ENCODE results near the gene TGFBR1.

Gene TGFBR1

GRCh38 chr9:99138424-99139284 is 33.7 kb downstream of the TGFBR1 start:
- DNase-seq = no peak

DNA sequence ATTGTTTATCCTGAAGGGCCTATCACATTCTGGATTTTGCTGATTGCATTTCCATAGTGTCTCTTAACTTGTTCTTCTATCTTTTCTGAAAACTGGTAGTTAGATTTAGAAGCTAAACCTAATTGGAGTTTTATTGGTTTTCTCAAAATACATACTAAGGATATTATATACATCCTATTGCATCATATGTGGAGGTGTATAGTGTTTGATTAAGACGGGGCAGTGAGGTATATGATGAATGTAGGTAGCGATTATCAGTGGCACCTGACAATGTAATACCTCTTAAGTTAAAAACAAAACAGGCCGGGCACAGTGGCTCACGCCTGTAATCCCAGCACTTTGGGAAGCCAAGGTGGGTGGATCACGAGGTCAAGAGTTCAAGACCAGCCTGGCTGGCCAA is 35.0 kb downstream of the TGFBR1 start:
- no peak for DNase-seq

DNA sequence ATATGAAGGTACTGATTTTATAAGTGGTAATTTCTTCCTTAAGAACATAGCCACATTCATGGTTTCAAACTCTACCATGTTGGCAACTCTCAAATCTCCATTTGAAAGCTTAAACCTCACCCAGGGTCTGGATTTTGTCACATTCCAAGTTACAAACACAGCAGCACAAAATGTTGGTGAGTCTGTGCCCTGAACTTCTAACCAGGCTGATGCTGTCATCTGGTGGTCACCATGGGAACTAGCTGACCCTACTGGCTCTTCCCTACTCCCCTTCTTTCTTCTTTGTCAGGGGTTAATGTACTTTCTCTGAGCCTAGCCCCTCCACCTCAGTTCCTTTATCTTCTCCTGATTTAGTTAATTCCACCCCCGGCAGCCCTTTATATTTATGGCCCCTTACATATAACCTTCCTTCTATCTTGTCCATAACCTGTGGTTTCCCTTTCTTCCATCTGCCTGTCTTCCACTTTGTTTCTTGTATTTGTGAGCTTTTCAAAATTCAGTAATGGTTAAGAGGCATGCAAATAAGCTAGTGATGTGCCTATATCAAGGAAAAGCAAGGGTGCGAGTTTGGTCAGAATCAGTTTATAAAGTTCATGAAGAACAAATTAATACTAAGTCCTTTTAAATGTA is 35.9 kb downstream of the TGFBR1 start:
- DNase-seq = peak; percentile 36

GRCh38 chr9:99141849-99142248 is 36.9 kb downstream of the TGFBR1 start:
- no peak for DNase-seq

- DNase-seq = no peak
Measured at GRCh38 chr9:99142275-99142674, 37.4 kb downstream of the TGFBR1 start.

DNA sequence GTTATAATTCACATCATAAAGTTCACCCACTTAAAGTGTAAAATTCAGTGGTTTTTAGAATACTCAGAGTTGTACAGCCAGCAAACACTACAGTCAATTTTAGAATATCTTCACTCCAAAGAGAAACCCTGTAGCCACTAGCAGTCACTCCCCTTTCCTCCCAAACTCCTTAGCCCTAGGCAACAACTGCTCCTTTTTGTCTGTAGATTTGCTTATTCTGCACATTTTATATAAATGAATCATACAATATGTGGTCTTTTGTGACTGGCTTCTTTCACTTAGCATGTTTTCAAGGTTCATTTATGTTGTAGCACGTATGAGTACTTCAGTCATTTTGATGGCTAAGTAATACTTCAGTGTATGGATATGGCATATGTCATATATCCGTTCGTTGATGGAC is 38.7 kb downstream of the TGFBR1 start:
- no peak for DNase-seq

- DNase-seq = no peak
Measured at GRCh38 chr9:99144966-99145365, 40.1 kb downstream of the TGFBR1 start.

DNA sequence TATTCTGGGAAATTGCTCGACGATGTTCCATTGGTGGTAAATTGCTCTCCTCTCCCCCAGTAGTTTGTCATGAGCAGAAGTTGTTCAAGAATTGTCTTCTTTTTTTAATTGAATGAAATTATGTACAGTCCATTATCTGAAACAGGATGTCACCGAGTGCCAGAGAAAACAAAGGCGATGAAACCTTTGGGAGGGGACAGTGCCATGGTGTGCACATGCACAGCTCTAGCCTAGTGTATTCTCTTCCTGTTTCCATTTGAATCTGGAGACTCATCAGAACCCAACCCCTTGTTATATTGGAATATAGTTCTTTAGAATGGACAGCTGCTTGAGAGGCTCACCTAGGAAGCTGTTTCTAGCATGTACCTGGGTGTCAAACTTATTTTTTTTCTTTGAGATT is 41.7 kb downstream of the TGFBR1 start:
- DNase-seq = no peak

DNA sequence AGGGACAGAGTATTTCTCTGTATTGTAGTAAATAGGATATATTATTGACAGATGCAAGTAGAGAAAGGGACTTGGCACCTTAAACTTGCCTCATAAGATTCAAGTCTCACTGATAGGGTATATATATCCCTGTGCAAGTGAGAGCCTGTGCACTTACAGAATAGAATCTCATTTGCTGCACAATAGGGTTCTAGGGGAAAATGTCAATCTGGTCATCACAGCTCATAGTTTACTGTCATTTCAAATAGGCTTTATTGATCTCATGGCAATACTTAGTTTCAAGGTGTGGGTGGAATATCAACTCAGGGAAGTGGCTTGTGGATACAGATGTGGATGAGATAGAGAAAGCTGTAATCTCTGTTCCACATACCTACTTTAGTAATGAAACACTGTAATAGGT is 42.3 kb downstream of the TGFBR1 start:
- no peak for DNase-seq

DNA sequence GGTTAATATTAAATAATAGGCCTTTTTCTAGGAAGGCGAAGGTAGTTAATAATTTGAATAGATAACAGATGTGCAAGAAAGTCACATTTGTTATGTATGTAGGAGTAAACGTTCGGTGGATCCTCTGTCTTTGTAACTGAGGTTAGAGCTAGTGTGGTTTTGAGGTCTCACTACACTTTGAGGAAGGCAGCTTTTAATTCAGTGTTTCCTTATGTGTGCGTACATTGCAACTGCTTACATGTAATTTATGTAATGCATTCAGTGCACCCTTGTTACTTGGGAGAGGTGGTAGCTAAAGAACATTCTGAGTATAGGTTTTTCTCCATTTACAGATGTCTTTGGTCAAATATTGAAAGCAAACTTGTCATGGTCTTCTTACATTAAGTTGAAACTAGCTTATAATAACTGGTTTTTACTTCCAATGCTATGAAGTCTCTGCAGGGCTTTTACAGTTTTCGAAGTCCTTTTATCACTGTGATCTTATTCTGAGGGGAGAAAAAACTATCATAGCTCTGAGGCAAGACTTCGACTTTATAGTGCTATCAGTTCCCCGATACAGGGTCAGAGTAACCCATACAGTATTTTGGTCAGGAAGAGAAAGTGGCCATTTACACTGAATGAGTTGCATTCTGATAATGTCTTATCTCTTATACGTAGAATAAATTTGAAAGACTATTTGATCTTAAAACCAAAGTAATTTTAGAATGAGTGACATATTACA is 45.7 kb downstream of the TGFBR1 start:
- DNase-seq = no peak

GRCh38 chr9:99154356-99154755 is 49.4 kb downstream of the TGFBR1 start:
- no peak for DNase-seq

DNA sequence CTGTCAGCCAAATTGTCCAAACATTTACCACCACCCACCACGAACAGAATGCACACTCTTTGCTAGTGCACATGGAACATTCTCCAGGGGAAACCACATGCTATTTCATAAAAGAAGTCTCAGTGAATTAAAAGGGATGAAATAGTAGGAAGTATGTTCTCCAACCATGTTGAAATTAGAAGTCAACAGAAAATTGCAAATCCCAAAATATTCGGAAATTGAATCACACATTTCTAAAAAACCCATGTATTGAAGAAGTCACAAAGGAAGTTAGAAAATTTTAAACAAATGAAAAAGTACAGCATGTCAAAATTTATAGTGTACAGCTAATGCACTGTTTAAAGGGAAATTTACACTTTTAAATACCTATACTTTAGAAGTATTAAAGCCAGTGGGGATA is 50.8 kb downstream of the TGFBR1 start:
- DNase-seq = no peak

DNA sequence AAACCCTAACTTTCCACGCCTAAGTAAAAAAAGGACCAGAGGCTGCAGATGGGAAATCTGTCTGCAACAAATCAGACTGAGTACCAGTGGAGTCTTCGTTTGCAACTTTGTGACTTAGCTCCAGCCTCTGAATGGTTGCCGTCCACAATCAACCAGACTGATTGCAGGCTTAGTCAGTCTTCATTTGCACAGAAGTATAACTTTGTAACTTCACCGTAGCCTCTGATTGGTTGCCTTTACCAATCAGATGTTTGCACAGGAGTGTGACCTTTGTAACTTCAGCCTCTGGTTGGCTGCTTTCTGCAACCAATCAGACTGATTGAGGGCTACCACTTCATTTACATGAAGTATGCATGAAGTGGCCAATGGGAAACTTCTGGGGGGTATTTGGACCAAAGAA is 53.7 kb downstream of the TGFBR1 start:
- no peak for DNase-seq

DNA sequence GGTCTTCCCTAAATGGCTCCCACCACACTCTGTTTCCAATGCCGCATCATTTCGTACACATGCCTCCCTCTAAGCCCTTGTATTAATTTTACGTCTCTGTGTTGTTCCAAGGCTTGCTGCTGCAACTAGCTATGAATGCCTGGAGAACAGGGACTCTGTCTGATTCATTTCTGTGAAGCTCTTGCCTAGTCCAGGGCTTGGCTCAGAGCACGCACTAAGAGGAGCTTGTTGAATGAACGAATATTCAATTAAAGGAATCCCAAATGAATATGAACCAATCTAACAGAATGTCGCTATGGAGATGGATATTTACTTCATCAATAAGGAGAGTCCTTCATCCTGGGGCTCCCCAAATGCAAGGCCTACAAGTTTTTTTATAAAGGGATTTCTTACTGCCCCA is 55.3 kb downstream of the TGFBR1 start:
- DNase-seq = no peak

DNA sequence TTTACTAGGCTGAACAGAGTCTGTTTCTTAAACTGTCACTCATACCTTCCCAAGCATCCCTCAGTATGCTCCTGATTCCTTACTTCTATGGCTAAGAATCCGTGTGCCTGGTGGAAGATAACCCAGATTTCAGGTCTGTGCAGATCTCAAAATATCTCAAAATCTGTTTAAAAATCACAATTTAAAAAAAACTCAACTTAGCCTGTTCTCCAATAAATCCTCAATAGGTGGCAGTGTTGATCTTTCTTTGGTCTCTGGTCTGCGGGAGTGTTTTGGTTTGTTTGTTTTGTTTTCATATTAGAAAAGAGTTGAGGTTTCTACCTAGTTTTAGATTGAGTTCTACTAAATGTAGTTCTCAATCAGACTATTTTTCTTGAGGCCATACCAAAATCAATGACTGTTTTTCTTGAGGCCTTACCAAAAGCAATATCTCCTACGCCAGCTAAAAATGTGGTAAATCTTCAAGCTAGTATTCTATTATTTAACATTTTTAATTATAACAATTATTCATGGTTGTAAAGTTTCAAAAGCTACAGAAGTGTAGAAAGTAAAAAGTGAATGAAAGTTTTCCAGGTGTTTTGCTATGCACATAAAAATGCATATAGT is 57.9 kb downstream of the TGFBR1 start:
- no peak for DNase-seq

DNA sequence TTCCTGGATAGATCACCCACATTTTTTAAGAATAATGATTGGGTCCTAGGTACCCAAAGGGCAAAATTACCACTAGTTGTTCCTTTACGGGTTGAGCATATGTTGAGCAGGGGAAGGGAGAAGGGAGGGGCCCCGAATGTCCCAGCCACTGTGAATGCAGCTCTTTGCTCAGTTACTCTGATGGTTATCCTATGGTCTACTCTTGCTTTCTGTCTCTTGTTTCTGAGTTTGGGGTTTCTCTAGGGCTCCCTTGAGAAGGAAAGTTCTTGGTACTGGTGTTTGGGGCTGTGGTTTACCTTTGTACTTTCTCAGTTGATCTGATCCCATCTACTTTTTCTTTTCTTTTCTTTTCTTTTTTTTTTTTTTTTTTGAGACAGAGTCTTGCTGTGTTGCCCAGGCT is 61.2 kb downstream of the TGFBR1 start:
- no peak for DNase-seq

DNA sequence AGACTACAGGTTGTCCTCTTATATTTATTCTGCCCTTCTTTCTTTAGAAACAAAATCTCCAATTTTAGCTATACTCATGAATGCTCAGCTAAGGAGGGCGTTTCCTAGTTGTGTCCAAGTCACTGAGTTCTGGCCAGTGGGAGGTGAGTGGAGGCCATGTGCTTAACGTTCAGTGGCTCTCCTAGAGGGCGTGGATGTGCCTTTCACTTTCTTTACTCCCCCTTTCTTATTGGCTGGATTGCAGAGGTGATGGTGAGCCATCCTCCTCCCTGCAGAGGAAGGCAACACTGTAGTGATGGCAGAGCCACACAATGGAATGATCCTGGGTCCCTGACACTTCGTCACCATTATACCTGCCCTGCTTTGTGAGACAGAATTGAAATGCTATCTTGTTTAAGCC is 62.2 kb downstream of the TGFBR1 start:
- no peak for DNase-seq

- DNase-seq = no peak
Measured at GRCh38 chr9:99167694-99168093, 62.8 kb downstream of the TGFBR1 start.

GRCh38 chr9:99169086-99169485 is 64.2 kb downstream of the TGFBR1 start:
- DNase-seq = no peak

- no peak for DNase-seq
Measured at GRCh38 chr9:99169982-99170761, 65.3 kb downstream of the TGFBR1 start.

DNA sequence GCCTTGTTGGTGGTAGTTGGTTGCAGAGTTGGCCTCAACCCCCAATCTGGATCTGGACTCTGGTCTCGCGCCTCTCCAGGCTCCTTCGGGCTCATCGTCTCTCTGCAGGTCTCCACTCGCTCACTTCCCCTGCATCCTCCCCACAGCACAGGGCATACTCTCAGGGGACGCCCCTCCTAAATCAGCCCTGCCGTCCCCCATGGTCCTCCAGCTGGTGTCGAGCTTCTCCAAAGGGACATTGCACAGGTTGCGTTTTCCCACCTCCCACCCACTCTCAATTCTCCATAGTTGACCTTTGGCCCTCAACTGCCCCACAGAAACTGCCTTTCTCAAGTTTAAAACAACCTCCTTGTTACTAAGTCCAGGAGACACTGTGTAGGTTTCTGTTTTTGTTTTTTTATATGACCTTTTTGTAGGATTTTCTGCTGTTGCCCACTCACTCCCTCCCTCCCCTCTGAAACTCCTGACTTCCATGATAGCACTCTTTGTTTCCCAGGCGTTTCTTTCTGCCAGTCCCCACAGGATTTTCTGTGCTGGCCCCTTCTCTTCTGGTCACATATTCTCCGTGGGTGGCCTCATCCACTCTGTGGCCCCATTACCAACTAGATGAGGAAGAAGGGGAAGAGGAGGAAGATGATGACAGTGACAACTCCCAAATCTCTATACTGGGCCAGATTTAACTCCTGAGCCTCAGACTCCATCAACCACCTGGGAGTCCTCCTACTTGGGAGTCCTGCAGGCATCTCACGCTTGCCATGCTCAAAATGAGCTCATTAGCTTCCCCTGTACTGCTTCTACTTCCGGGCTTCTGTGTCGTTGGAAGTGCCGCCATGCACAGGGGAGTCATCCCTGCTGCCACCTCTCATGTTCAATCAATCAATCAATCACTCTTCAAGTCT is 66.6 kb downstream of the TGFBR1 start:
- DNase-seq = no peak

Data from stimulated activated CD4-positive, alpha-beta T cell treated with anti-CD3 and anti-CD28 coated beads, Interleukin-4, amount 100 ng/mL, for 1 hour (primary cell).